HG02759 (cell line): ENCODE results near the gene NDUFB10.
A peak's percentile ranks its signal among the peaks of the same experiment; 100 is the strongest.
"Not testable (repeated sequence)": the region's sequence is repeated elsewhere in the genome, so short reads cannot be mapped to it uniquely, and the experiment has no call there.

Experiments
- ATAC-seq: cut with Tn5 transposase; IDR thresholded peaks from one replicate; pipeline ENCODE4 v1.9.1; 2021; ENCODE audit warnings: mild to moderate bottlenecking, moderate library complexity; ENCODE audit not compliant: unreplicated experiment

Gene NDUFB10

GRCh38 chr16:1944612-1945199 is 14.6 kb upstream of the NDUFB10 start:
- no peak for ATAC-seq

DNA sequence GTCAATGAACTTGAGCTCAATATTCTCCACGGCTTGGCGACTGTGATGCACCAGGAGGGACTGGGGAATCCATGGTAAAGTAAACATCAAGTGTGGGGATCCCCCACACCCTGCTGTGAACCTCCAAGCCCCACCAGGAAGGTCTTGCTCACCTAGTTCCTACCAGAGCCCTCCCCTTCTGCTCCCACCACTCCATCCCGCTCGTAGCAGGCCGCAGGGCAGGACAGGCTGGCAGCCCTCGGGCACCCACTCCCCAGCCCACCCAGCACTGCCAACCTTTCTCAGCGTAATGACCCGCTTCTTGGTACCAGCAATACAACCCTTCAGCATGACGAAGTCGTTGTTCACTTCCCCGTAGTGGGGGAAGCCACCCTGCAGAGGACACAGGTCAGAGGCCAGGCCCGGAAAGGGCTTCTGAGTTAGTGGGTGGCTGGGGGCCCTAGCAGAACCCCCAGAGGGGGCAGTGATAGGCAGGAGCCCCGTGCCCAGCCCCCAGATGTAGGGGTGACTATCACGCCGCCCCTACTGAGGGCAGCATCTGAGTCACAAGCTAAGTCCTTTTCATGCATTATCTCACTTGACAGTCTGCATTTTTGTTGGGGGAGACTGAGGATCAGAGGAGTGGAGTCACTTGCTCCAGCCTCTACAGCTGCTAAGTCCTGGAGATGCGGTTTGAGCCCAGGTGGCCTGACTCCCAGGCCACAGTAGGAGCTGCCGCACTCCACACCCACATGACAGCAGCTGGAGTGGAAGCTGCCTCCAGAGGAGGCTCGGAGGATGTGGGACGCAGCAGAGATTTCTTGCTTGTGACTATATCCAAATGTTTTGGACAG is 13.6 kb upstream of the NDUFB10 start:
- ATAC-seq, result no peak

DNA sequence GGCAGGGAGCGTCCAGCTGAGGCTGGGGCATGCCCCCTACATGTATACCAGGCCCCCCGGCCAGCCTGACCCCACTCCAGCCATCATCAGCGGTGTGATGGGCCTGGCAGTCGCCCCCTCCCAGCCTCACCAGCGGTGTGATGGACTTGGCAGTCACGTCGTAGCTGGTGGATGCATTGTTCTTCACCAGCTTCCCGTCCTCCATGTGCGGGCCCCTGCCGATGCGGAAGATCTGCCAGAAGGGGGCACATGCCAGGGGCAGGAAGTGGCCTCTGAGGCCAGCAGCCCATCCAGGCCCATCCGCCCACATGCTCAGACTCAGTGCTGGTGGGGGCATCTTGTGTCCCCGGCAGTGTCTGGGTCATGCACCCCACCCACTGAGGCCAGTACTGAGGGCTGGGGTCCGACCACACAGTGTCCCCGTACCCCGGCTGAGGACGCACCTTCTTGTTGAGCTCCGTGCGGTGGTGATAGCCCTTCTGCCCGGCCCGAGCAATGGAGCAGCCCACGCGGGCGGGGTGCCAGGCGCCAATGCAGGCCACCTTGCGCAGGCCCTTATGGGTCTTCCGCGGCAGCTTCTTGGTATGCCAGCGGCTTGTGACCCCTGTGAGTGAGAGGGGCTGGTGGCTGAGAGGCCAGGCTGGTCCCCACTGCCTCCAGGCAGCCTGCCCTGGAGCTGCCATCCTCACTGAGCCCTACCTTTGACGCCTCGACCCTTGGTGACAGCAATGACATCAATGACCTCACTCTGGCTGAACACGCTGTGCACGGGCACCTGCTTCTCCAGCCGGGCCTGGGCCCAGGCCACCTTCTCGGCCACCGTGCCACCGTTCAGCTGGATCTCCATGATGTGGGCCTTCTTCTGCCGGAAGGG is 12.6 kb upstream of the NDUFB10 start:
- ATAC-seq, result no peak

DNA sequence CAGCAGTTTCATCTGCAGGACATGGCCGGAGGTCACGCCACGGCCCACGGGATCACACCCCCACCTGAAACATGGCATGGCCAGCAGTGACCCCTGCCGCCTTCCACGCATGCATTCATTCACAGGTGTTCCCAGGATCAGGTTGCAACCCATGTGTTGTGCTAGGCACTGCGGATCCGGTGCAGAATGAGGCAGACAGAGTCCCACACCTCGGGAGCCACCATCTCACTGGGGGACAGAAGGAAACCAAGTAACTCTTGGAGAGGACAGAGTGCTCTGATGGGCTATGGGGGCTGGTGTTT is 12.0 kb upstream of the NDUFB10 start:
- no peak for ATAC-seq

DNA sequence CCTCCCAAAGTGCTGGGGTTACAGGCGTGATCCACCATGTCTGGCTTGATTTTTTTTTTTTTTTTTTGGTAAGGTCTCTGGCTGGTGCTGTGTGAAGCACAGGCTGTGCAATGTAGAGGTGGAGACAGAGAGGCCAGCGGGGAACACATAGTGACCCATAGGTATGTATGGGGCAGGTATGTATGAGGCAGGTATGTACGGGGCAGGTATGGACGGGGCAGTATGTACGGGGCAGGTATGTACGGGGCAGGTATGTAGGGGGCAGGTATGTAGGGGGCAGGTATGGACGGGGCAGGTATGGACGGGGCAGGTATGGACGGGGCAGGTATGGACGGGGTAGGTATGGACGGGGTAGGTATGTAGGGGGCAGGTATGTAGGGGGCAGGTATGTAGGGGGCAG is 9.8 kb upstream of the NDUFB10 start:
- ATAC-seq, result no peak

- ATAC-seq, result no peak
Measured at GRCh38 chr16:1950047-1950446, 9.3 kb upstream of the NDUFB10 start.

- no peak for ATAC-seq
Measured at GRCh38 chr16:1950559-1950958, 8.8 kb upstream of the NDUFB10 start.

GRCh38 chr16:1953734-1954133 is 5.6 kb upstream of the NDUFB10 start:
- no peak for ATAC-seq

DNA sequence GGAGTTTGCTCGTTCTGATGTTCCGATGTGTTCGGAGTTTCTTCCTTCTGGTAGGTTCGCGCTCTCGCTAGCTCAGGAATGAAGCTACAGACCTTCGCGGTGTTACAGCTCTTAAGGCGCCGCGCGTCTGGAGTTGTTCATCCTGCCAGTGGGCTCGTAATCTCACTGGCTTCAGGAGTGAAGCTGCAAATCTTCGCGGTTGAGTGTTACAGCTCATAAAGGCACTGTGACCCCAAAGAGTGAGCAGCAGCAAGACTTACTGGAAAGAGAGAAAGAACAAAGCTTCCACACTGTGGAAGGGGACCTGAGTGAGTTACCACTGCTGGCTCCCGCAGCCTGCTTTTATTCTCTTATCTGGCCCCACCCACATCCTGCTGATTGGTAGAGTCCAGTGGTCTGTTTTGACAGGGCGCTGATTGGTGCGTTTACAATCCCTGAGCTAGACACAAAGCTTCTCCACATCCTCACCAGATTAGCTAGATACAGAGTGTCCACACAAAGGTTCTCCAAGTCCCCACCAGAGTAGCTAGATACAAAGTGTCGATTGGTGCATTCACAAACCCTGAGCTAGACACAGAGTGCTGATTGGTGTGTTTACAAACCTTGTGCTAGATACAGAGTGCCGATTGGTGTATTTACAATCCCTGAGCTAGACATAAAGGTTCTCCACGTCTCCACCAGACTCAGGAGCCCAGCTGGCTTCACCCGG is 1.8 kb upstream of the NDUFB10 start:
- not testable (repeated sequence) for ATAC-seq

DNA sequence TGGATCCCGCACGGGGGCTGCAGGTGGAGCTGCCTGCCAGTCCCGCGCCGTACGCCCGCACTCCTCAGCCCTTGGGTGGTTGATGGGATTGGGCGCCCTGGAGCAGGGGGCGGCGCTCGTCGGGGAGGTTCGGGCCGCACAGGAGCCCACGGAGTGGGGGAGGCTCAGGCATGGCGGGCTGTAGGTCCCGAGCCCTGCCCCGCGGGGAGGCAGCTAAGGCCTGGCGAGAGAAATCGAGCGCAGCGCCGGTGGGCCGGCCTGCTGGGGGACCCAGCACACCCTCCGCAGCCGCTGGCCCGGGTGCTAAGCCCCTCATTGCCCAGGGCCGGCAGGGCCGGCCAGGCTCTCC is 1.2 kb upstream of the NDUFB10 start:
- ATAC-seq, result not testable (repeated sequence)

GRCh38 chr16:1958715-1959268 is 546 bp upstream of the NDUFB10 start:
- ATAC-seq, result no peak

GRCh38 chr16:1960665-1961630 is 1.6 kb downstream of the NDUFB10 start:
- no peak for ATAC-seq

DNA sequence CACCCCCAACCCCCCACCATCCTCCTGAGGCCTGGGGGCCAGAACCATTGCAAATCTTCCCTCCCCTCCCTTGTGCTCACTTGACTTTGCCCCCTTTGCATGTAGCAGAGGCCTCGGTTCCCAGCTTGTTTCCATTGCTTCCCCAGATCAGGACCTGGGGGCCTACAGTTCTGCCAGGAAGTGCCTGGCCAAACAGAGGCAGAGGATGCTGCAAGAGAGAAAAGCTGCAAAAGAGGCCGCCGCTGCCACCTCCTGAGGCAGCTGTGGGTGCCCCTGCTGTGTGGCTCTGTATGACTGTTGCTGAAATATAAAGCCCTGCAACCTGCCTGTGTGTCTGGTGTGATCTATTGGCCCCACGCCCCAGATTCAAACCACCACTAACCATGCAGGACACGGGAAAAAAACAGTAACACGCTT is 2.3 kb downstream of the NDUFB10 start:
- ATAC-seq, result no peak

DNA sequence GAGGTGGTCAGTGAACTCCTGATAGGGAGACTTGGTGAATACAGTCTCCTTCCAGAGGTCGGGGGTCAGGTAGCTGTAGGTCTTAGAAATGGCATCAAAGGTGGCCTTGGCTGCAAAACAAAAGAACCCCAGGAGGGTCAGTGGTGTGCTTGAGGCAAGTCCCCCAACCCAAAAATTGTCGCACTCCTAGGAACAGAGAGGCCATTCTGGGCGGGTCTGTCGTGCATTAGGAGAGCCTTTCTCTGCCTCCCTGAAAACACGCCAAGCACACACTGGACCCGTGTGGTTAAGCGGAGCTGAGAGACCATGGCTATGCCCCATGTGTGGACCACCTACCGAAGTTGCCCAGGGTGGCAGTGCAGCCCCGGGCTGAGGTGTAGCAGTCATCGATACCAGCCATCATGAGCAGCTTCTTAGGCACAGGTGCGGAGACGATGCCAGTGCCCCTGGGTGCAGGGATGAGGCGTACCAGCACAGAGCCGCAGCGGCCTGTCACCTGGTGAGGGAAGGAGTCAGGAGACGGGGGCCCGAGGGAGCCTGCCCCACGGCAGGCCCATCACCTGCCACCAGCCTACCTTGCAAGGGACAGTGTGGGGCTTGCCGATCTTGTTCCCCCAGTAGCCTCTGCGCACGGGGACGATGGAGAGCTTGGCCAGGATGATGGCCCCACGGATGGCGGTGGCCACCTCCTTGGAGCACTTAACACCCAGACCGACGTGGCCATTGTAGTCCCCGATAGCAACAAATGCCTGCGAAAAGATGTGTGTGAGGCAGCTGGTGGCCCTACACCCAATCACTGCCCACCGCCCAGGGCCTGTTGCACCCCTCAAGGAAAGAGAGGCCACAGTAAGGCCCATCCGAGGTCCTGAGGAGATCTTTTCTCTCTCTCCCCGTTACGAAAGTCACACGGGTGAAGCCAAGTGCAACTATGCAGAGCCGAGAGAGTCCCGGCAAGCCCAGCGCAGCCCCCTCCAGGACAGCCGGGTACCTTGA is 3.1 kb downstream of the NDUFB10 start:
- ATAC-seq, result not testable (repeated sequence)

DNA sequence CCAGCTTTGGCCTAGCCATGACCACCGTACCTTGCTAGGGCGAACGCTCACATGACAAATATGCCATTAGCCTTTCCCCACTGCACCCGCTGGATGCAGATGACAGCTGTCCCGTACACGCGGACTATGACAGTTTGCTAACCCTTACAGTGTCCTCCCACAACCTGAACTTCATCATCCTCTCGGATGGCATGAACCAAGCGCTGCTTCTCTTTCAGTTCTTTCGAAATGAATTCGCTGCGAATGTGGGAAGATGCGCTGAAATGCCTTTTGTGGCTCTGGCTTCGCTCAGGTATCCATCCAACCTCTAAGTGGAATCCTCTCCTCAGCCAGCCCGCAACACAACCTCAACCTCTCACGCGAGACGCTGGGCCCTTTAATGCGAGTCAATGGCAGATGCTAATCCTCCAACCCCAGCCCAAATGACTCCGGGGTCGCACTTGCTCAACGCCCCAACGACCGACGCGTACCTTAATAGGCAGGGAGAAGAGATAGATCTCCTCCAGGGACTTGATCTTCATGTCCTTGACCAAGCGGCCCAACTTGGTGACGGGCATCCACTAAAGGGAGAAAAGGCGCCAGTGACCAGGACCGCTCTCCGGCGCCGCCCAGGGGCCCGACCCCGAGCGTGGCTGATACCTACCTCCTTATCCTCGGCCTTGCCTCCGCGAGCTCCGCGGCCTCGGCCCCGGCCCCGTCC is 4.6 kb downstream of the NDUFB10 start:
- peak; percentile 1 for ATAC-seq

- peak; percentile 87 for ATAC-seq
Measured at GRCh38 chr16:1964506-1965395, 5.4 kb downstream of the NDUFB10 start, which contains the start of gene RPS2. RPS2 (minus strand) TSS chr16:1964826; CDS start chr16:1964625, 201 bp downstream.
